ENCODE measurements around the gene PREX1.
"Not testable (repeated sequence)": the region's sequence is repeated elsewhere in the genome, so short reads cannot be mapped to it uniquely, and the experiment has no call there.

Gene PREX1

DNA sequence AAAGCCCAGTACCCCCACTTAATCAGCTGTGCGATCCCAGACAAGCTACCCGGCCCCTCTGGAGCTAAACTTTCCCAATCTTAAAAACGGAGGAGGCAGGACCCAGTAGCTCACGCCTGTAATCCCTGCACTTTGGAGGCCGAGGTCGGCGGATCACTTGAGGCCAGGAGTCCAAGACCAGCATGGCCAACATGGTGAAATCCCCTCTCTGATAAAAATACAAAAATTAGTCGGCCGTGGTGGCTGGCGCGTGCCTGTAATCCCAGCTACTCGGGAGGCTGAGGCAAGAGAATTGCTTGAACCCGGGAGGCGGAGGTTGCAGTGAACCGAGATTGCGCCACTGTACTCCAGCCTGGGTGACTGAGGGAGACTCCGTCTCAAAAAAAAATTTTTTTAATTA lies 1.3 kb downstream of the PREX1 start:
- DNase-seq (ENCODE audit: low spot score), result not testable (repeated sequence)

GRCh38 chr20:48826069-48826468 lies 1.7 kb downstream of the PREX1 start:
- DNase-seq (ENCODE audit: low spot score), result no peak

DNA sequence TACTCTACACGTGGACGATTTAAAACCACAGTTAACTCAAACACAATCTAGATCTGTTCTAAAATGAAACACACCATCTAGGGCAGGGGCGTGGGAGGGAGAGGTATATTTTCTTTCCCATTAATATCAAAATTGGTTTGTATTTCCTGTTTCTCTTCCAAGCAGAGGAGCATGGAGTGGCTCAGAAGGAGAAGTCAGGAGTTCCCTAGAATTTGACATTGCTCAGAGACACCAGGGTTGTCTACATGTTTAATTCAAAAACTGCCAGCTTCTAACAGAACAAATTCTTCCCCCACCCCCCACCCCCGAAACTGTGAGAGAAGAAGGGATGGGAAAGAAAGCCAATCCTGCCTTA lies 2.3 kb downstream of the PREX1 start:
- no peak for DNase-seq (ENCODE audit: low spot score)

GRCh38 chr20:48824830-48825565 lies 2.8 kb downstream of the PREX1 start:
- no peak for DNase-seq (ENCODE audit: low spot score)

- DNase-seq (ENCODE audit: low spot score), result no peak
These were observed 3.8 kb downstream of the PREX1 start for GRCh38 chr20:48823960-48824498.

GRCh38 chr20:48823476-48823875 lies 4.3 kb downstream of the PREX1 start:
- DNase-seq (ENCODE audit: low spot score), result no peak

- DNase-seq (ENCODE audit: low spot score), result no peak
These were observed 4.9 kb downstream of the PREX1 start for GRCh38 chr20:48822879-48823385.

DNA sequence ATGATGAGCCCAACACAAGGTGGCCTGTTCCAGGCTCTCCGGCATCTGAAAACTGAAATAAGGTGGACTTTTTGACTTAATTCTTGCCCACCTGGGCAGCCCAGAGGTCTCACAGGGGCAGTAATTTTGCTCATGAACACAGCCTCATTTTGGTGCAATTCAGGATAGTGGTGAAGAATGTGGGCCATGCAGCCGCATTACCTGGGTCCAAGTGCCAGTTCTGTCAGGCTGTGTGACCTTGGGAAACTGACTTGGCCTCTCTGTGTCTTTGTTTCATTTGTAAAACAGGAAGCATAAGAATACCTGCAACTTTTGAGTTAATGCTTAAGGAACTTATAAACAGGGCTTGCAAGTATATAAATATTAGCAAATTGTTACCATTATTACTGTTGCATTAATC lies 5.6 kb downstream of the PREX1 start:
- DNase-seq (ENCODE audit: low spot score), result no peak

- no peak for DNase-seq (ENCODE audit: low spot score)
These were observed 6.4 kb downstream of the PREX1 start for GRCh38 chr20:48821261-48821920.

GRCh38 chr20:48820649-48820973 lies 7.2 kb downstream of the PREX1 start:
- DNase-seq (ENCODE audit: low spot score), result no peak

DNA sequence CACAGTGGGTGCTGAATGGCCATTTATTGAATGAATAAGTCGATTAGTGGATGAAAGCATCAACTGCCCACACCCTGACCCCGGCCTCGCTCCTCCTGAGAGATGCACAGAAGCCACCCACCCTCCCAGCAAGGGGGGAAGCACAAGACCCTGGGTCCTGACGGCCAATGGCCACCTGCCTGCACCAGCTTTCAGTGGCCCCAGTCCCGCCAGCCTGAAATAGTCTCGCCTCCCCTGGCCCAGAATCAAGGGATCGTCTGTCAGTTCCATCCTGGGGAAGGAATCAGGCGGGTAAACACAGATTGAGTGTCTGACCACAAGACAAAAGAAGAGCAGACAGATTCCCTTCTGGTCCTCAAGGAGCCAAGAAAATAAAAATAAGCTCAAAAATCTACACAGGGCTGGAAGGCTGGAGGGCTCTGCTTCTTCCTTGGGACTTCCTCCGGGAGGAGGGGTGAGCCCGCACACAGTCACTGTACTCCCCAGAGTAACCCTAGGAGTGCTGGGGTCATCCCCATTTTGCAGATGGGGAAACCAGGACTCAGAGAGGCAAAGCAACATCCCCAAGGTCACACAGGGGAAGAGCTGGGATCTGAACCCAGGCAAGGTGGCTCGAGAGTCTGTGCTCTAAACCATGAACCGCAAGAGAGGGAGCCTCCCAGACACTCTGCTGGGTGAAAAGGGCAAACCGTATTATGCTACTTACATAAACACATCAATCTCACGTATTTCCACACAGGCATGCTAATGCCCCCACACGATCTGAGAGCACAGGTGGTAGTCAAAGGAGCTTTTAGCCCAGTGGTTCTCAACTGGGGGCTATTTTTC lies 7.8 kb downstream of the PREX1 start:
- DNase-seq (ENCODE audit: low spot score), result no peak

DNA sequence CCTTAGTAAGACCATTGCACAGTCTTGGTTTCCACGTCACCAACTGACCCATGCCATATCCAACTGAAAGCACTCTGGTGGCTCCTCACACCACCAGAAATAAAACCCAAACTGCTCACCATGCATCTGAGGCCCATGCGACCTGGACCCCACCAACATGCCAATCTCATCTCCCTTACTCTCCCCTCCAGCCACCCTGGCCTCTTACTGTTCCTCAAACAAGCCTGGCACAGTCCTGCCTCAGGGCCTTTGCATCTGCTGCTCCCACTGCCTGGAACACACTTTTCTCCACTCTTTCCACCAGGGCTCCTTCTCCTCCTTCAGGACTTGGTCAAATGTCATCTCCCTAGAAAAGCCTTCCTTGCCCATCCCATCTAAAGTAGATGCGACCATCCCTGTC lies 8.7 kb downstream of the PREX1 start:
- no peak for DNase-seq (ENCODE audit: low spot score)

- DNase-seq (ENCODE audit: low spot score), result no peak
These were observed 9.3 kb downstream of the PREX1 start for GRCh38 chr20:48818481-48818987.

DNA sequence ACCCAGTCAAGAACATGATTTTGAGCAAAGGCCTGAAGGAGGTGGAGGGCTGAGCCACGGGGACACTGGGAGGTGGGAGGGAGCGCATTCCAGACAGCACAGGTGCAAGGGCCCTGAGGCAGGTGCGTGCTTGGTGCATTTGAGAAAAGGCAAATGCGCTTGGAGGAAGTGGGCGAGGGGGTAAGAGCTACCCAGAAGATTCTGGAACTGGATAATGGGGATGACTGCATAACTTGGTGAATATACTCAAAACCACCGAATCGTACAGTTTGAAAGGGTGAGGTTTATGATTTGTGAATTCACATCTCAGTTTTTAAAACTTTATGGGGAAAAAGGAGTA lies 9.8 kb downstream of the PREX1 start:
- DNase-seq (ENCODE audit: low spot score), result no peak

GRCh38 chr20:48817367-48818030 lies 10.3 kb downstream of the PREX1 start:
- no peak for DNase-seq (ENCODE audit: low spot score)

DNA sequence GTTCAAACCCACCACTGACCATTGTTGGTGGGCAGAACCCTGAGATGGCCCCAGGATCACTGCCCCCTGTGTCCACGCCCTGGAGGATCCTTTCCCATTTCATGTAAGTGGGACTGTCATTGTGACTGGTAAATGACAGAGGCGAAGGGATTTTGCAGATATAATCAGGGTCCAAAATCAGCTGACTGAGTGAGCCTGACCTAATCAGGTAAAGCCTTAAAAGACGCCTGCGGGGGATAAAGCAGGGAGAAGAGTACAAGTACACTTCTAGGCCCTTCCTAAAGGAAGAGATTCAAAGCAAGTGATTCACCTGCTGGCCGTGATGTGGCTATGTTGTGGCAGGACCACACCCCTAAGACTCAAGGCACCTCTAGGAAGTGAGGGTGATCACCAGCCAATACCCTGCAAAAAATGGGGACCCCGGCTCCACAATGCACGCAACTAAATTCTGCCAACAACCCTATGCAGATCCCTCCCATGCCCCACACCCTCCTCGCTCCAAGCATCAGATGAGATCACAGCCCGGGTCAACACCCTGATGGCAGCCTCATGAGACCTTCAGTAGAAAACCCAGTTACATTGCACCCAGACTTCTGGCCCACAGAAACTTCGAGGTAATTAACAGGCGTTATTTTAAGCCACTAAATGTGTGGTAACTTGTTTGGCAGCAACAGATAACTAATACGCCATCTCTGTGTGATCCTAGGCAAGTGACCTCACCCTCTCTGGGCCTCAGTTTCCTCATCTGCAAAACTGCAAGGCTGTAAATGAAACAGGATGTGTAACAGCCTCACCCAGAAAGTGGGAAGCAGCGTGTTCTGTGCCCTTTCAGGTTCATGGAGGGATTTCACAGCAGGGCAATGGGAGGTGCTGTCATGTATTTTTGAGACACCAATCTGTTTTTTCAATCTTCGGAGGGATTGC lies 11.3 kb downstream of the PREX1 start:
- no peak for DNase-seq (ENCODE audit: low spot score)

GRCh38 chr20:48815537-48815936 lies 12.3 kb downstream of the PREX1 start:
- DNase-seq (ENCODE audit: low spot score), result no peak

- DNase-seq (ENCODE audit: low spot score), result no peak
These were observed 13.2 kb downstream of the PREX1 start for GRCh38 chr20:48814633-48815032.

DNA sequence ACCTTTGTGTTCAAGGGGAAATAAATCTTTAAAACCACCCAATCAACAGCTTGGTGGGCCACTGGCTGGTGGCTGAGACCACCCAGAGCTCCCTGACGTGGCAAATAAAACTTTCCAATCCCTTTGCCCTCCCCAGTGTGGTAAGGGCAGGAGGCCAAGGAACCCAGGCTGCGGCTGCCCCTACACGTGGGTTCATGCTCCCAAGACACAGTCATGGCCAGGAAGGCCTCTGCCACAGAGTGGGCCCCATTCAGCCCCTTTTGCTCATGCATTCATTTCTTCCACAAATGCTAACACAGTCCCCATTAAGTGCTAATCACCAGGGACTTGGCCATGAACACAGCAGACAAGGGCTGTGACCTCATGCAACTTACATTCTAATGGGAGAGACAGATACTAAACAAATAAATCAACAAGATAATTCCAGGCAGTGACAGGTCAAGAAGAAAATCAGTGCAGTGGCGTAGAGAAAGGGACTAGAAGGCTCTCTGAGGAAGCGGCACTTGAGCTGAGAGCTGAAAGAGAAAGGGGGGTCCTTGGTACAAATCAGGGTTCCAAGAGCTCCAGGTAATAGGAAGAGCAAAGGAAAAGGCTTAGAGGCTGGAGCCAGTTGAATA lies 13.8 kb downstream of the PREX1 start:
- no peak for DNase-seq (ENCODE audit: low spot score)

DNA sequence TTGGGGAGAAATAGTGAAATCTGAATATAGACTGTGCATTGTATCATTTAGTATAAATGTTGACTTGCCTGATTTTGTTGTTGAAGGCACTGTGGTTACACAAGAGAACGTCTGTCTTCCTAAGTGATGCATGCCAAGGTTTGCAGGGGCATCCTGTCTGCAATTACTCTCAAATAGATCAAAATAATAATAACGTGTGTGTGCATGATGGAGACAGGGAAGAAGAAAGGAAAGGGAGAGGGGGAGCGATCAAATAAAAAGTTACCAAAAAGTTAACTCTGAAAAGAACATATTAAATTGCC lies 14.4 kb downstream of the PREX1 start:
- DNase-seq (ENCODE audit: low spot score), result no peak
